ENCODE measurements around the gene IGFL1. TPM values are rescaled to one million over a fixed set of nuclear protein-coding genes. Genes with fewer than 3 reads are reported as not detected.

The IGFL1 gene
- total and polyA plus RNA-seq, 2 of the 8 experiments (the other 6 are each of a cell fraction or from before 2014, with no cell fraction given), result not detected

DNA sequence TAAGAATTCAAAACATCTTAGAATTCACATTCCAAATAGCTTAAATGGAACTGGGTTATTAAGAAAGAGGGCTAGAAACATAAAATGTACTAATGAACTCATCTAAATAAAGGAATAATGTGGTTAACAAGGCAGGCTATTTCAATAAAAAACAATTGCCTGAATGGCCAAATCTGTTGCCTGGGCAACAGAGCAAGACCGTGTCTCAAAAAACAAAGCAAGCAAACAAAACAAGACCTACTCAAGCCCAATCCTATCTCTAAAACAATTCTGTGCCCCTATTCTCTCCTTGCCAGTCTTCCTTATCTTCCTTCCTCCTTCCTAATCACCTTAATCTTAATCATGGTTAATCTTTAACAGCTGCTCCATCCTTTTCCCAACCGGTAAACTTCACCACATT, 12.1 kb downstream of the IGFL1 start:
- Histone ChIP-seq H3K27ac (ENCODE audit: low read depth, low read length) (no peak overlapping the region), H3K79me2 (ENCODE audit: control insufficient read depth in 1 of 2, insufficient read depth in 2 of 2, low read length in 2 of 2) (no peaks in the 10 kb centered on the region), H4K20me1 (replicated peaks in 1 of 2; ENCODE audit: control insufficient read depth in 1 of 2, insufficient read depth in 2 of 2, low read length in 2 of 2) (no peaks in the 10 kb centered on the region), H2BK5ac (ENCODE audit: low read depth, low read length) (no peak overlapping the region), H3K9me3 (ENCODE audit: insufficient read depth in 2 of 2, low read depth in 1 of 2, low read length in 1 of 2) (no peaks in the 10 kb centered on the region), H3K18ac (ENCODE audit: extremely low read depth, low read length) (no peak overlapping the region), H3K4me2 (ENCODE audit: insufficient read depth in 1 of 2, low read depth in 2 of 2, low read length in 2 of 2) (no peak overlapping the region), H3K14ac (ENCODE audit: insufficient read length) (no peak overlapping the region), H3K23me2 (ENCODE audit: low read depth, low read length) (no peaks in the 10 kb centered on the region), H4K5ac (ENCODE audit: insufficient read length, low read depth, low read length) (no peak overlapping the region), H4K91ac (replicated peaks; ENCODE audit: insufficient read length, low read length) (no peak overlapping the region), H2BK15ac (ENCODE audit: low read length) (no peak overlapping the region), H3K36me3 (ENCODE audit: control insufficient read depth in 2 of 4, insufficient read depth in 4 of 4, low read length in 3 of 4) (no peaks in the 10 kb centered on the region), H3K4me3 (ENCODE audit: extremely low read depth in 1 of 4, insufficient read depth in 2 of 4, low read depth in 3 of 4, low read length in 4 of 4) (no peak overlapping the region), H3K4ac (replicated peaks; ENCODE audit: insufficient read length, low read depth, low read length) (no peak overlapping the region), H2BK12ac (ENCODE audit: low read depth, low read length) (no peak overlapping the region), H2AK5ac (ENCODE audit: low read depth, low read length) (no peak overlapping the region), H3K23ac (ENCODE audit: insufficient read length) (no peak overlapping the region), H4K8ac (ENCODE audit: extremely low read depth, insufficient read depth, low read length) (no peak overlapping the region), H3K4me1 (replicated peaks in 1 of 4; ENCODE audit: control insufficient read depth in 3 of 4, insufficient read depth in 4 of 4, low read length in 3 of 4) (no peaks in the 10 kb centered on the region), H3K56ac (replicated peaks; ENCODE audit: insufficient read length, low read depth, low read length) (no peak overlapping the region), H3K27me3 (replicated peaks in 1 of 4; ENCODE audit: control insufficient read depth in 3 of 4, extremely low read depth in 1 of 4, insufficient read depth in 3 of 4, low read length in 3 of 4) (no peaks in the 10 kb centered on the region), H3K9ac (replicated peaks in 1 of 4; ENCODE audit: extremely low read depth in 1 of 4, low read depth in 3 of 4, low read length in 3 of 4) (no peak overlapping the region), H2BK120ac (replicated peaks; ENCODE audit: low read depth, low read length) (no peak overlapping the region), H3K79me1 (ENCODE audit: low read depth, low read length) (no peaks in the 10 kb centered on the region), H2BK20ac (ENCODE audit: low read length) (no peak overlapping the region), H2AFZ (ENCODE audit: low read length) (no peak overlapping the region)
- 95 to 100% methylated on average over 1 to 2 of the region's 2 CpGs for WGBS, 2 experiments (ENCODE audit: extremely low coverage in 1 of 2, insufficient coverage in 1 of 2, insufficient read length in 1 of 2, insufficient replicate concordance in 2 of 2, low coverage in 1 of 2, low lambda C conversion rate in 2 of 2, missing lambda C conversion rate in 1 of 2)
- ChIA-PET CTCF (ENCODE audit: partially characterized antibody) (interaction anchor here (0.9 to 1.1 kb wide), 3 partner anchors 68 to 162 kb away, joined by 3 to 4 read pairs (median 3); no protein-coding TSS in a partner anchor), POLR2A (ENCODE audit: partially characterized antibody) (no interaction called here)
- DNase-seq (ENCODE audit: low read depth in 1 of 2, low spot score in 2 of 2) (no peak), FAIRE-seq (no peak)
- TF ChIP-seq CBX8 (IDR thresholded peaks at IDR 0.05; ENCODE audit: borderline replicate concordance, low read depth, low read length) (no peak), SRF (IDR thresholded peaks at IDR 0.05; ENCODE audit: low read depth, low read length) (no peak), SUZ12 (IDR thresholded peaks at IDR 0.05; ENCODE audit: low read length) (no peak), EZH2 (IDR thresholded peaks at IDR 0.05; ENCODE audit: low read depth, low read length, severe bottlenecking) (no peak), RFX5 (IDR thresholded peaks at IDR 0.05; ENCODE audit: borderline replicate concordance, low read depth, low read length) (no peak), POU5F1 (IDR thresholded peaks at IDR 0.05; ENCODE audit: low read depth, low read length) (no peak), CTBP2 (IDR thresholded peaks at IDR 0.05; ENCODE audit: borderline replicate concordance, insufficient read depth, insufficient read length, low read length) (no peak), SP1 (IDR thresholded peaks at IDR 0.05; ENCODE audit: low read depth, low read length) (no peak), CREB1 (IDR thresholded peaks at IDR 0.05) (no peak), JUN (IDR thresholded peaks at IDR 0.05; ENCODE audit: low read depth, low read length) (no peak), PHF8 (conservative IDR thresholded peaks at IDR 0.05; ENCODE audit: low read depth, low read length) (no peak), TCF12 (IDR thresholded peaks at IDR 0.05; ENCODE audit: low read depth, low read length) (no peak), RAD21 (IDR thresholded peaks at IDR 0.05 in 1 of 2, conservative IDR thresholded peaks at IDR 0.05 in 1 of 2; ENCODE audit: low read depth in 2 of 2, low read length in 2 of 2) (no peak)
- TF ChIP-seq, protein P1, sequence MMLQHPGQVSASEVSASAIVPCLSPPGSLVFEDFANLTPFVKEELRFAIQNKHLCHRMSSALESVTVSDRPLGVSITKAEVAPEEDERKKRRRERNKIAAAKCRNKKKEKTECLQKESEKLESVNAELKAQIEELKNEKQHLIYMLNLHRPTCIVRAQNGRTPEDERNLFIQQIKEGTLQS (IDR thresholded peaks at IDR 0.05; ENCODE audit: insufficient read depth, low read depth, low read length), result no peak

Data from H1 (cell line).